ENCODE measurements around the gene NAA38.
"Not testable (repeated sequence)": the region's sequence is repeated elsewhere in the genome, so short reads cannot be mapped to it uniquely, and the experiment has no call there.

Gene NAA38

DNA sequence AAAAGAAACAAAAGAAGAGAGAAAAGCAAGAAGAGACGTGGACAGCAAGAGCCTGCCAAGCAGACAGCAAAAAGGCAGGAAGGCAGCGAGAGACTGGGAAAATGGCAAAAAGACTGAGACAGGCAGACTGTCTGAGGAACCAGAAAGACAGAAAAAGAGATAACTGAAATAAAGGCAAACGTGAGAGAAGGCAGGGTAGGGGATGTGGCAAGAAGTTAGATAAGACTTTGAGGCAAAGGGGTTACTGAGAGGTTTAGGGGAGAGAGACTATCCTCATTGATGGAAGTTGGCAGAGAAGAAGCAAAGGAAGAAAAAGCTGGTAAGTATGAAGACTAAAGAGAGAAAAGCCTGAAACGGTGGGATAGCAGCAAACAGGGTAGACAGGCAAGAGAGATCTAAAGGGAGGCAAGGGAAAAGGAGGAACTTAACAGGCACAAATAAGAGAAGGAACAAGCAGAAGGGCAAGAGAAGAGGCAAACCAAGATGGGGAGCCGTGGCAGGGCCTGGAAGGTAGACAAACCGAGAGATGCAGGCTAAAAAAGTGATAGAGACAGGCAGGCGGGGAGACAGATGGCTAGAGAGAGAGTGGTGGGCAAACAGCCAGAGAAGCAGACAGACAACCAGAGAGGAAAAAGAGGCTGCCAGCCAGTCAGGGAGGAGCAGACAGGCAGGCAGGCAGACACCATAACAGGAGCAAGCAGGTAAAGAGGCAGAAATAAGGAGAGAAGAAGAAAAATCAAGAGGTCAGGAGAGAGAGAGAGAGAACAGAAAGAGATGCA lies 24.1 kb upstream of the NAA38 start:
- DNase-seq, result no peak

DNA sequence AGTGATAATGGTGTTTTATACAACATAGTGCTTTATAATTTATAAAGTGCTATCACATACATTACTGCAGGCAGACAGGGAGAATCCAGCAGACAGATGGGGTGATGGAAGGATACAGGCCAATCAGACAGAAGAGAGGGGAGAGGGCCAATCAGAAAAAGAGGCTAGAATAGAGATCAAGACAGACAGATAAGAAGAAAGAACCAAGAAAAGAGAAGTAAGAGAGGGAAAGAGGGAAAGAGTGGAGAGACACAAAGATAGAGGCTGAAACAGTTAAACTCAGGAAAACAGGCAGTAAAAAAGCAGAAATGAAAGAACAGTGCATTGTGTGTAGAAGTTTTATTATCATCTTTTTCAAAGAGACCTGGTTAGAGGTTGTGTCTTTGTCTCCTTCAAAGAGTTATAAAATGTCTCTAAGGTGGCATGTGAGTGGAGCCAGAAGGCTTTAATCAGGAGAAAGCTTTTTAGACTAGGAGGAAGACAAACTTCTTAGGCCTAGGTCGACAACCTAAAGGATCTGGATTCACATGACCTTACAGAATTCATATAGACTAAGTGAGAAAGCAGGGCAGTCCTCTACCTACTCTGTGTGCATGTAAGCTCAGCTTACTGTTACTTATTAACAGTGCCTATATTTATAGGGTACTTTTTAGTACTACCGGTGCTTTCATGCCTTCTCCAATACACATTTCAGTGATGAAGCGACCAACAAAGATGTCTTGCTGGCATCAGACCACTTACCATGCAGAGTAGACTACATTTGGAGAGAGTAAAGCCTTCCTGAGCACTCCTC lies 22.9 kb upstream of the NAA38 start:
- no peak for DNase-seq

DNA sequence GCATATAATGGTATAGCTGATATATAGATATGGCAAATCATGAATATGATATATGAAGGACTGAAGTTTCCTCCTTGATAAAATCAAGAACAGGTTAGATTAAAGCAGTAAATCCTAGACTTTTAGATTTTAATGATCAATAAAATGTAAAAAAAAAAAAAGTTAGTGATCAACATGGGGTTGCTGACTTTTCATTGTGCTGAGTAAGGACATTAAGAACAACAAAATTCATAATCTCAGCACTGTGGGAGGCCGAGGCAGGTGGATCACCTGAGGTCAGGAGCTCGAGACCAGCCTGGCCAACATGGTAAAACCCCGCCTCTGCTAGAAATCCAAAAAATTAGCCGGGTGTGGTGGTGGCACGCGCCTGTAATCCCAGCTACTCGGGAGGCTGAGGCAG lies 20.9 kb upstream of the NAA38 start:
- no peak for DNase-seq

DNA sequence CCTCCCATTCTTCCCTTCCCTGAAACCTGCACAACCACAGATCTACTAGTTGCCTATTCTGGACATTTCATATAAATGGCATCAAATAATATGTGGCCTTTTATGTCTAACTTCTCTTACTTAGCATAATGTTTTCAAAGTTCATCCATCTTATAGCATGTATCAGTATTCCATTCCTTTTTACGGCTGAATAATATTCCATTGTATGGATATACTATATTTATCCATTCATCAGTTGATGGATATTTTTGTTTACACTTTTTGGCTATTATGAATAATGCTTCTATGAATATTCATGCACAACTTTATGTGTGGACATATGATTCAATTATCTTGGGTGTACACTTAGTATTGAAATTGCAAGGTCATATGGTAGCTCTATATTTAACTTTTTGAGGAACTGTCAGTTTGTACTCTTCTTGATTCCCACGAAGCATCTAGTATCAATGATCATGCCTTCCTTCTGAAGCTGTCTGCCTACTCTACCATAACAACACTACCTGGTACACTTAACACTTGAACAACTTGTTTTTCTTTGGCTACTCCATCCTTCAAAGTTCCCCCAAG lies 18.5 kb upstream of the NAA38 start:
- DNase-seq, result no peak

DNA sequence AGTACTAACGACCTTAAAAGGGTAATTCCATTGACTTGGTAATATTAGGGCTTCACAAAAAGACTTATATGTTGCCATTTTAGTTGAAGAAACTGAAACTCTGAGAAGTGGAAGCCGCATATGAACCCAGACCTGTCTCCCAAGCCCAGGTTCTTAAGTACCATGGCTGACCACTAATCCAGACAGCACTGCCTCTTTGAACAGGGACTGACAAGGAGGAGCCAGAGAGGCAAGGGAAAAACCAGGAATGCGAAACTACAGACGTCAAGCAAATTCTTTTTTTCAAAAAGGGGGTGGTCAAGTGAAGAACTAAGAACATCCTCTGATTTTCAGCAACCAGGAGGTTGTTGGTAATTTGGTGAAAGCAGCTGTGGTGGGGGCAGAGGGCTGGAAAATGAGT lies 15.7 kb upstream of the NAA38 start:
- DNase-seq, result no peak

DNA sequence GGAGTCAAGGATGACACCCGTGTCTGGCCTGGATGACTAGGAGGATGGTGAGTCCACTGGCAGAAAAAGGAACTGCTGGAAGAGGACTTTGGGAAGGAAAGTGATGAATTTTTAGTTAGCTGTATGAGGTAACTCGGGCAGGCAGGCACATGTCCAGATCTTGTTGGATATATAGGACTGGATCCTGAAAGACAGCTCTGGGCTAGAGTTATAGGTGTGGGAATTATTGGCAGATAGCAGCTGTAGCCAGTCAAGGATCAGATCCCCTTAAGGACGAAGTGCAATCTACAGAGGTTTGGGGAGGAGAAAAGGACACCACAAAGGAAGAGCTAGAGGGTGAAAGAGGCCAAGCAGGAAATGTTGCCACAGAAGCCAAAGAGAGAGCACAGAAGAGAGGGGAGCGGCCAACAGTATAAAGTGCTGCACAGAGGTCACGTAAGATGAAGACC lies 10.5 kb upstream of the NAA38 start:
- no peak for DNase-seq

DNA sequence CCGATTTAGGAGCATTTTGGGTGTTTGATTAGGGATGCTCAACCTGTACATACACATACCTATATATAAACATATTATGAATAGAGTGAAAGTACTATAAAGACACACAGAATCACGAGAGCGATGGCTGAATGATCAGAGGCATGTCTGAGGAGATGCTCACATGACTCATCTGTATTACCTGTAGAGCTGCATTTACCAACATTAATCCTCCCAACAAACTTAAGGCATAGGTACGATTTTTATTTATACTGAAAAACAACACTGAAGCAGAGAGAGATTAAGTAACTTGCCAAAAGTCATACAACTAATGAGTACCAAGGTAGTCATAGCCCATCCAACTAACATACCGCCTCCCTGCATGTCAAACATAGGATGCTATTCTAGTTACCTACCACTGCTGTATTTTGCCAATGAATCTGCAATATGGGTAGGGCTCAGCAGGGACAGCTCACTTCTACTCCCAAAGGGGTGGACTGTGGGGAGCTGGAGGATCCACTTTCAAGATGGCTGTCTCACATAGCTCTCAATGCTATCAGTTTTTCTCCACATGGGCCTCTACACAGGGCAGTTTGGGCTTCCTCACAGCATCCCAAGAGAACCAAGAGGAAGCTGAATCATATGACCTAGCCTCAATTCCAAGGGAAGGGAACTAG lies 7.8 kb upstream of the NAA38 start:
- no peak for DNase-seq

DNA sequence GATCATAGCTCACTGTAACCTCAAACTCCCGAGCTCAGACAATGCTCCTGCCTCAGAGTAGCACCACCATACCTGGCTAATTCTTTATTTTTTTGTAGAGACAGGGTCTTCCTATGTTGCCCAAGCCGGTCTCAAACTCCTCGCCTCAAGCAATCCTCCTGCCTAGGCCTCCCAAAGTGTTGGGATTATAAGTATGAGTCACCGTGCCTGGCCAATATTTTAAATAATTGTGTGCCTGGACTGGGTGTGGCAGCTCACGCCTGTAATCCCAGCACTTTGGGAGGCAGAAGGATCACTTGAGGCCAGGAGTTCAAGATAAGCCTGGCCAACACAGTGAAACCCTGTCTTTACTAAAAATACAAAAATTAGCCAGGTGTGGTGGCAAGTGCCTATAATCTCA lies 7.0 kb upstream of the NAA38 start:
- not testable (repeated sequence) for DNase-seq

DNA sequence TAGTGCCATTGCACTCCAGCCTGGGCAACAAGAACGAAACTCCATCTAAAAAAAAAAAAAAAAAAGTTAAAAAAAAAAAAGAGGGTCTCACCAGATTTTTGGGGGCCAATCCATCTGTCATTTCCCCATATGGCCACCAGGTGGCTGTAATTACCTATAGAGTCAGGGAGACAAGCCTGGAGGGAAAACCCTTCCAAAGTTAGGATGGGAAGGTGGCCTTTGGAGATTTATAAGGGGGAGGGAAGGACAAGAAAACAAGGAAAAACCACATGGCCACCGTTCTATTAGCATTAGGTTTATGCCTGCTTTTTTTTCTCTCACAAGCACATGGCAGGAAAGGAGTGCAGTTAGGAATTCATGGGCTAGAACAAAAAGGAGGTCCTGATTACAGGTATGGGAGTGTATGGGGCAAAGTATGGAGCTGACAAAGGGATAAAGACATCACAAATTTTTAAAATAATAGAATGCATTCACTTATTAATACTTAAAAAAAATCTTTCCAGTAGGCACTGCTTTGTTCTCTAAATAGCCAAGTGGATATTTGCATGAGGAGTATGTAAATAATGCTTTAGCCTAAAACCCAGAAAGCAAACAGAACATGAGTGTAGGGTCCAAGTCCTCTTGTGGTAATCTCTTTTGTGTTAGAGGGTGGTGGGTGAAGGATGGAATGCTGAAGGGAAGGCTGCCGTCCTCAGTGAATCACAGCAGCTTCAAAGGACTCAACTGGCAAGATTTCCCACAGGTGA lies 5.5 kb upstream of the NAA38 start:
- DNase-seq, result peak in 1 of 4 experiments; percentile 49

DNA sequence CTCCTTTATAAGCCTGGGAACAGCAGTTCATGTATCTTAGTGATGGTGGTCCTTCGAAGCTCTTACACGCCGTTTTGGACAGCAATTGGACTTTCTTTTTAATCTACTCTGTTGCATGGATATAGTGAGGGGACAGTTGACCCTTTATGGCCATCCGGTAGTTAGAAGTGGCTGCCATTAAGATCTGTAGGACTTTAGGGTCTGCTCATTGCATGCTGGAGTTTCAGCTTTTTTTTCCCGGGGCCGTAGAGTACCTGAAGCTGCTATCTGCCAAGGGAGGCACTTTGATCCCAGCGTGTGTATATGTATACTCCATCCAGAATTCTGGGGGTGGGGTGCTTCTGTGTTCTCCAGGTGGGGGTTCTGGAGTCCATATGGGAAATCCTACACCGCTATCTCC lies 1.7 kb upstream of the NAA38 start:
- no peak for DNase-seq

DNA sequence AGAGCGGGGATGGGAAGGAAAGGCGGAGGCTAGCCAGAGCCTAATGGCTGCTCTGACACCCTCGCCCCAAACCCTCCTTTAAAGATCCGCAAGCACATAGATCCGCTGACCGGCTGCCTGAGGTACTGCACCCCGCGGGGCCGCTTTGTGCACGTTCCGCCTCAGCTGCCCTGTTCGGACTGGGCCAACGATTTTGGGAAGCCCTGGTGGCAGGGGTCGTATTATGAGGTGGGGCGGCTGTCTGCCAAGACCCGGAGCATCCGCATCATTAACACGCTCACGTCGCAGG lies 1.1 kb upstream of the NAA38 start:
- DNase-seq, result no peak

DNA sequence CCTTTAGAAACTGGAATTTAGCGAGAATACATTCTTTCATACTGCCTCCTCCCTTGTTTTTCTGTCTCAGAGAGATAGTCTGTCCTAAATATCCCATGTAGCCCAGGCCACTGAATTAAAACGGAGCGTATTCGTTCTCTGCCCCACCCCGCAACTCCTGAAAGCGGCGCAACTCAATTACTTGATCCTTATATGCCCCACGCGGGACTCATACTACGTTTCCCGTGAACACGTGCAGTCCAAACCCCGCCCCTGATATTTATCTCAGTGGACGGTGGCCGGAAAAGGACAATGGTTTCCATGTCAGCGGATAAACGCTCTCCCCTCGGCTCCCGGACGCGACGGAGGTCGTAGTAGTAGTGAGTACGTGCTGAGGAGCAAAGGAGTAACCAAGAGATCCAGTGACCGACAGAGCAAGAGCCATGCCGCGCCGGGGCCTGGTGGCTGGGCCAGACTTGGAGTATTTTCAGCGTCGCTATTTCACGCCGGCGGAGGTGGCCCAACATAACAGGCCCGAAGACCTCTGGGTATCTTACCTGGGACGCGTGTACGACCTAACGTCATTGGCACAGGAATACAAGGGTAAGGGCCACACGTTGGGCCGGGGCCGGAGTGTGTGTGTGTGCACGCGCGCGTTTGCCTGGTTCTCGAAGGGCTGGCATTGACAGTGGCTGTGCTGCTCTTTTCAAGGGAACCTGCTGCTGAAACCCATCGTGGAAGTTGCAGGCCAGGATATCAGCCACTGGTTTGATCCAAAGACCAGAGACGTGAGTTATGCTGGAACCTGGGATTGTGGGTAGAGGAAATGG lies 558 bp upstream of the NAA38 start, which contains the start of gene CYB5D1:
CYB5D1 (plus strand) TSS at position 291 of the 809 bp plus-strand sequence; CDS start at position 423, 132 bp downstream.
- DNase-seq, result peak; percentile 67 to 76 (median 74)

DNA sequence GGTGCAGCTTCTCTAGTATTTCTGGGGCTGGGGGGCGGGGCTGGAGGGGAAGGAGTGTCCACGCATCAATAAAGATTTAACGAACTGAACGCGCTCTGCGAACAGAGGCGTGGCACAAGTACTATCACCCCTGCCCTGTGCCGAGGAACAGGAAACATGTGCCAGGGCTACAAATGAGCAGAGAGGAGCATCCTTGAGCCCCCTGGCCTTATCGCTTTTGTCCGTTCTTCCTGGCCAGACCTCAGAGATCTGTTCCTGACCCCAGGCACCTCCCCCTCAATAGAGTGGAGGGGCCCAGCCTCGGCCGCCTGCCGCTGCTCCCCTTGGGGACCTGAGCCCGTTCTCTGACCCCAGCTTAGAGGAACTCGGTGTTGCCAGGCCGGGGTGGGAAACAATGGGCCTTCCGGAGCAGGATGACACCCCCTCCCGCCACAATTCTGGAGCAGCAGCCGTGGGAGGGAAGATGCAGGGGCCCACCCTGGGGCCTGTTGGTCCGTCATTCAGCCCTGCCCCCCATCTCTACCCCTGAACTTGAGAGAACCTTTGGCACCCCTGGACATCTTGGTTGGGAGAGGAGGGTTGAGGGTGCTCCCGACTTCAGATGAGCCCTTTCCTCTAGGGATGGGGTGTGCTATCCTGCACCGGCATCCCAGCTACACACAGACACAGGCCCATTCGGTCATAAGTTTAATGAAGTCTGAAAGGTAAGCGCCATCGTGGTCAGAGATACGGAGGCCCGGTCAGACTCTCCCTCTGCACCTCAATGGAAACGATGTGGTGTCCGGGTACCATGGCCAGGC lies 1.1 kb downstream of the NAA38 start:
- no peak for DNase-seq

DNA sequence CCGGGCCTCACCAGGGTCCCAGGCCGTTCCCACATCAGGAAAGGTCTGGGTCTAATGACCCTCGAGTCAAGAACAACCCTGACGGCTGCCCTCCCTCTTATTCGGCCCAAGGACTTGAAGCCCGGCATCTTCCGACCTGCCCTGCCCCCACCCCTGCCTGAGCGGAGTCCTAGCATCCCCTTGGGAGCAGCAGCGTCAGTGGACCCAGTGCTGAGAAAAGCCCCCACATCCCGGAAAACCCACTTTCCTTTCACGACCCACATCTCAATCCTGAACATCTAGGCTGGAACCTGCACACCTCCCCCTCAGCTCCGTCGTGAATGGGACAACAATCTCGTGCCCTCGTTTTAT lies 1.7 kb downstream of the NAA38 start:
- no peak for DNase-seq

DNA sequence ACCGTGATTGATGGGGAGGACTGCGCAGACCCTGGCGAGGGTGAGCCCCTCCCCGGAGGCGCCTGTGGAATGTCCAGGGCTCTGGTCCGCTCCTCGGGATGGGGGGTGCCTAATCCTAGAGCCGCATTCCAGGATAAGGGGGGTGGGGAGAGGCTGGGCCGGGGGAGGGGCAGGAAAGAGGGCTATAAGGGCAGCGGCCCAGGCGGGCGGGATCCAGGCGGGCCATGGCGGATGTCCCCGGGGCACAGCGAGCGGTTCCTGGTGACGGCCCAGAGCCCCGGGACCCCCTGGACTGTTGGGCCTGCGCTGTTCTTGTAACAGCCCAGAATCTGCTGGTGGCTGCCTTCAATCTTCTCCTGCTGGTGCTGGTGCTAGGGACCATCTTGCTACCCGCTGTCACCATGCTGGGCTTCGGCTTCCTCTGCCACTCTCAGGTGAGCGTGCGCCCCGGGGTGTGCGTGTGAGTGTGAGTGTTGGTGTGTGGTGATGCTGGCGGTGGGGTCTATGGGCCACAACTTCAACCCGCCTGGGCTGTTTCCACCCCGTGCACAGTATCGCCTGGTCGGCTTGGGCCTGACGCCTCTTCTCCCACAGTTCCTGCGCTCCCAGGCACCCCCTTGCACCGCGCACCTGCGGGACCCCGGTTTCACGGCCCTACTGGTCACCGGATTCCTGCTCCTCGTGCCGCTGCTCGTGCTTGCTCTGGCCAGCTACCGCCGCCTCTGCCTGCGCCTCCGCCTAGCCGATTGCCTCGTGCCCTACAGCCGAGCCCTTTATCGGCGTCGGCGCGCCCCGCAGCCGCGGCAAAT lies 2.3 kb downstream of the NAA38 start, which contains the start of gene TMEM88:
TMEM88 (plus strand) TSS at position 216 of the 809 bp plus-strand sequence; CDS start at position 225, 9 bp downstream.
- DNase-seq, result no peak

DNA sequence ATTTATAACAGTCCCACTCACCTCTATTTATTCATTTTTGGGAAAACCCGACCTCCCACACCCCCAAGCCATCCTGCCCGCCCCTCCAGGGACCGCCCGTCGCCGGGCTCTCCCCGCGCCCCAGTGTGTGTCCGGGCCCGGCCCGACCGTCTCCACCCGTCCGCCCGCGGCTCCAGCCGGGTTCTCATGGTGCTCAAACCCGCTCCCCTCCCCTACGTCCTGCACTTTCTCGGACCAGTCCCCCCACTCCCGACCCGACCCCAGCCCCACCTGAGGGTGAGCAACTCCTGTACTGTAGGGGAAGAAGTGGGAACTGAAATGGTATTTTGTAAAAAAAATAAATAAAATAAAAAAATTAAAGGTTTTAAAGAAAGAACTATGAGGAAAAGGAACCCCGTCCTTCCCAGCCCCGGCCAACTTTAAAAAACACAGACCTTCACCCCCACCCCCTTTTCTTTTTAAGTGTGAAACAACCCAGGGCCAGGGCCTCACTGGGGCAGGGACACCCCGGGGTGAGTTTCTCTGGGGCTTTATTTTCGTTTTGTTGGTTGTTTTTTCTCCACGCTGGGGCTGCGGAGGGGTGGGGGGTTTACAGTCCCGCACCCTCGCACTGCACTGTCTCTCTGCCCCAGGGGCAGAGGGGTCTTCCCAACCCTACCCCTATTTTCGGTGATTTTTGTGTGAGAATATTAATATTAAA lies 3.1 kb downstream of the NAA38 start:
- DNase-seq, result no peak

DNA sequence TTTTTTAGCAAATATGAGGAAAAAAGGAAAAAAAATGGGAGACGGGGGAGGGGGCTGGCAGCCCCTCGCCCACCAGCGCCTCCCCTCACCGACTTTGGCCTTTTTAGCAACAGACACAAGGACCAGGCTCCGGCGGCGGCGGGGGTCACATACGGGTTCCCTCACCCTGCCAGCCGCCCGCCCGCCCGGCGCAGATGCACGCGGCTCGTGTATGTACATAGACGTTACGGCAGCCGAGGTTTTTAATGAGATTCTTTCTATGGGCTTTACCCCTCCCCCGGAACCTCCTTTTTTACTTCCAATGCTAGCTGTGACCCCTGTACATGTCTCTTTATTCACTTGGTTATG lies 3.7 kb downstream of the NAA38 start:
- DNase-seq, result no peak

DNA sequence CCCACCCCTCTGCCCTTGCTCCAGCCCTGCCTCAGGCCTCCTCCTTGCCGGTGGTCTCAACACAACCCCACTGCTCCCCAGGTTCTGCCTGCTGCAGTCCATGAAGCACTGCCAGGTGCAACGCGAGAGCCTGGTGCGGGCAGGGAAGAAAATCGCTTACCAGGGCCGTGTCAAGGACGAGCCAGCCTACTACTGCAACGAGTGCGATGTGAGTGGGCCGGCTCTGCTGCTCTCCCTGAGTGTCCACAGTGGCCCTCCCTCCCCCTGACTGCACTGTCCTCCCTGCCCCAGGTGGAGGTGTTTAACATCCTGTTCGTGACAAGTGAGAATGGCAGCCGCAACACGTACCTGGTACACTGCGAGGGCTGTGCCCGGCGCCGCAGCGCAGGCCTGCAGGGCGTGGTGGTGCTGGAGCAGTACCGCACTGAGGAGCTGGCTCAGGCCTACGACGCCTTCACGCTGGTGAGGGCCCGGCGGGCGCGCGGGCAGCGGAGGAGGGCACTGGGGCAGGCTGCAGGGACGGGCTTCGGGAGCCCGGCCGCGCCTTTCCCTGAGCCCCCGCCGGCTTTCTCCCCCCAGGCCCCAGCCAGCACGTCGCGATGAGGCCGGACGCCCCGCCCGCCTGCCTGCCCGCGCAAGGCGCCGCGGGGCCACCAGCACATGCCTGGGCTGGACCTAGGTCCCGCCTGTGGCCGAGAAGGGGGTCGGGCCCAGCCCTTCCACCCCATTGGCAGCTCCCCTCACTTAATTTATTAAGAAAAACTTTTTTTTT lies 4.3 kb downstream of the NAA38 start:
- no peak for DNase-seq

DNA sequence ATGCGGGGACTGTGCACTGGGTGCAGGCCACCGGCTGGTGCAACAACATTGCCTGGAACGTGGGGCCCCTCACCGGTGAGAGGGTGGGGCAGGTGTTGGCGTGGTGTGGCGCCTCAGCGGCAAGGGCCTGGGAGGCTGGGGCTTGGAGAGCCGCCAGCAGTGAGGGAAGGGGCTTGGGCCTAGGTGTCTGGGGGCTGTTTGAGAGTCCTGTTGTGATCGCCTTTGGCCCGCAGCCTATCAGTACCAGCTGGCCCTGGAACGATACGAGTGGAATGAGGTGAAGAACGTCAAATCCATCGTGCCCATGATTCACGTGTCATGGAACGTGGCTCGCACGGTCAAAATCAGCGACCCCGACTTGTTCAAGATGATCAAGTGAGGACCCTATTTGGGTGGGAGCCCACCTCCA lies 5.1 kb downstream of the NAA38 start:
- DNase-seq, result no peak

All from activated CD4-positive, CD25-positive, alpha-beta regulatory T cell (primary cell).